ENCODE results near the gene SLC13A4.
"Not testable (repeated sequence)": the region's sequence is repeated elsewhere in the genome, so short reads cannot be mapped to it uniquely, and the experiment has no call there.

SLC13A4 gene

DNA sequence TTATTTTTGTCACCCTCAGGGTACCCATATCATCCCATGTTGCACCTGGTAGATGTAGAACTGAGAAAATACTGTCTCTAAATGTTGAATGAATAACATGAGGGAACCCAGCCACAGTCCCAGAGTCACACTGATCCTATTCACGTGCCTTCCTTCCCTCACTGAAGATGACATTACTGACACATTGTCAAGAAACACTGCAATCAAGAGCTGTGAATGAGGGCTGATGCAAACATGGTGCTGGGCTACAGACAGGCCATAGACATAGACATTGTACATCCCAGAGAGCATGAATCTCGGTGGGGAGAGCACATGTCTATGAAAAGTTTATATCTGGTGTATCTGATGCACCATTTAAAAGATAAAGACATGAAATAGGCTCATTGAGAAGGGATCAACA is 9.8 kb downstream of the SLC13A4 start:
- no peak for DNase-seq (ENCODE audit: low read depth)

DNA sequence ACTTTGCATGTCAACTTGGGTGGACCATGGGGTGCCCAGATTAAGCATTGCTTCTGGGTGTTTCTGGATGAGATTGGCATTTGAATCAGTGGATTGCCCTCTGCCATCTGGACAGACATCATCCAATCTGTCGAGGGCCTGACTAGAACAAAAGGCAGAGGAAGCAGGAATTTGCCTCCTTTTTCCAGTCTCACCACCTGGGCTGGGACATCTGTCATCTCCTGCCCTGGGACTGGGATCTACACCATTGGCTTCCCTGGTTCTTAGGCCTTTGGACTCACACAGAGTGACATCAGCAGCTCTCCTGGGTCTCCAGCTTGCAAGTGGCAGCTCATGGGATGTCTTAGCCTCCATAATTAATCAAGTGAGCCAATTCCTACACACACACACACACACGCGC is 10.3 kb downstream of the SLC13A4 start:
- no peak for DNase-seq (ENCODE audit: low read depth)

DNA sequence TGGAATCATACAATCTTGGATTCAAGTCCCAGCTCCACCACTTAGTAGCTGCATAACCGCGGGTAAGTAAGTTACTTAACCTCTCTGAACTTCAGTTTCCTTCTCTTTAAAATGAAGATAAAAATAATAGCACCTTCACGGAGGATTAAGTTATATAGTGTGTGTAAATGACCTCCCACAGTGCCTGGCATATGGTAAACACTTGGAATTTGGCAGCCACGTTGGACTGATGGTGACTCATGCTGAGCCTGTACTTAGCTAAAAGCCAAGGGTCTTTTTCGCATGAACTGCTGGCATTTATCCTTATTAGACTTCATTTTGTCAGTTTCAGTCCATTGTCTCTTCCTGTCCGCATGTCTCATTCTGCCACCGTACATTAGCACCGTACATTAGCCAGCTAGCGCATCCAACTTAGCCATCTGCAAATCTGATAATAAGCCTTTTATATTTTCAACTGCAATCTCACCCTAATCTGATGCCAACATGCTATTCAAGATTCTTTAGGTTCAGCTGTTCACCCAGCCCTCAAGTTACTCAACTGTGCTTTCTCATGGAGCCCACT is 11.2 kb downstream of the SLC13A4 start:
- no peak for DNase-seq (ENCODE audit: low read depth)

DNA sequence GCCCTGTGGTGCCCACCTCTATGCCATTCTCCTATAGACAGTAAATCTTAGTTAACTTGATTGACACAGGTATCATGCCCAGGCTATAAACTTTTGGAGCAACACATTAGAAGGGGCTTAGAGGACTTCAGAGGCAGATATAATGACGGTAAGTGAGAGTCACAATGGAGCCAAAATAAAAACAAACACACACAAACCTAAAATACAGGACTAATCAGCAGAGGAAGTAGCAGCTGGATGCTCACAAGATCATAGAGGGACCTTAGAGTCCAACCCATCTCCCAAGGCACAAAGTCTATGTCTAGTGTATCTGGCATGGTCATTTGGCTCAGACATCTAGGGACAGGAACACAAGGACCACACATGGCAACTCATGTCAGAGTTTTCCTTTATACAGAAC is 12.3 kb downstream of the SLC13A4 start:
- DNase-seq (ENCODE audit: low read depth), result no peak

DNA sequence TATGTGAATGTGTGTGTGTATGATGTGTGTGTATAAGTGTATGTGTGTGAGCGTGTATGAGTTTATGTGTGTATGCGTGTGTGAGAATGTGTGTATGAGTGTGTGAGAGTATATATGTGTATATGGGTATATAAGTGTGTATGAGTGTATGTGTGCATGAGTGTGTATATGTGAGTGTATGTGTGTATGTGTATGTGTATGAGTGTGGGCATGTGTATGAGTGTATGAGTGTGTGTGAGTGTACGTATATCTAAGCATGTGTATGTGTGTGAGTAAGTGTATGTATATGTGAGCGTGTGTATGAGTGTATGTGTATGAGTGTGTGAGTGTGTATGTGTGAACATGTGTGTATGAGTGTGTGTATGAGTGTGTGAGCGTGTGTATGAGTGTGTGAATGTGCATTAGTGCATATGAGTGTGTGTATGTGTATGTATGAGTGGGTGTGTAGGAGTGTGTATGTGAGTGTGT is 12.9 kb downstream of the SLC13A4 start:
- no peak for DNase-seq (ENCODE audit: low read depth)

DNA sequence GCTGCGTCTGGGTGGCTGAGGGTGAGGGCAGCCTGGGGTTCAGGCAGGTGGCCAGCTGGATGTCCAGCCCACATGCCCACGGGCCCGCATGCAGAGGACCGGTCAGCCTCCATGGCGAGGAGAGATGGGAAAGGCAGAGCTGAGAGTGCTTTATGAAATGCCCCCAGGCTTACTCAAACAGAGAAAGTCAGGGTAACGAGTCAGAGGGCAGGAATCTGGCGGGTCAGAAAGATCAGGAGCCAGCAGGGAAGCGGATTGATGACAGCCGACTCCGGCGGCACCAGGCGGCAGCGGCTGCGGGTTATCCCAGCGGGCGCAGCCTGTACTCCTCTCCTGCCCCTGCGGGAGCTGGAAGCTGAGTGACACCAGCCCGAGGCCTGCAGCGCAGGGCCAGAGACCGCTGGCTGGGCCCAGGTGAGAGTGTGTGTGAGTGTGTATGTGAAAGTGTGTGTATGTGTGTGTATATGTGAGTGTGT is 13.4 kb downstream of the SLC13A4 start:
- no peak for DNase-seq (ENCODE audit: low read depth)

DNA sequence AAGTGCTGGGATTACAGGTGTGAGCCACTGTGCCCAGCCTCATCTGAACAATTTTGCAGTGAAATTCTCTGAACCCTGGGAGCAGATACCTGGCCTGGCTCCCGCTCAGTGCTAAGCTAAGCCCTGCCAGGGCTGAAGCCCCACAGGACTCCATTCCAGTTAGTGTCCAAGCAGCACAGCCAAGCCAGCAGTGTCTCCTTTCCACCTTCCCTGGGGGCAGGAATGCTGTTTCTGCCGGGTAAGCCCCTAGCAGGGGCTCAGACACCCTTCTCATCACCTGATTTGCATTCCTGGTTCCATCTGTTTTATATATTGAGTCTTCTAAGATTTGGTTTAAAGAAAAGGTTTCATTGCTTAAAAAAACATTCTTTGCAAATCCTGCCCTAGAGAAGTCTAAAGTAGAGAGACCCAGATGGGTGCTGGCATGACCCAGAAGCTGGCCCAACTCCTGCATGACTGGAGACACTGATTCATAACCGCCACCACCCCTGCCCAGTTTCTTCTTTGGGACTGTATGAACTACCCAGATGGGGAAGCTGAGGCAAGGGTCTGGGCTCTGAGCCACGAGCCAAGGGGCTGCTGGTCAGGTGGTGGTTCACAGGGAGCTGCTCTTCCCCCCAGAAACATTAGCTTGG is 14.0 kb downstream of the SLC13A4 start:
- DNase-seq (ENCODE audit: low read depth), result no peak

DNA sequence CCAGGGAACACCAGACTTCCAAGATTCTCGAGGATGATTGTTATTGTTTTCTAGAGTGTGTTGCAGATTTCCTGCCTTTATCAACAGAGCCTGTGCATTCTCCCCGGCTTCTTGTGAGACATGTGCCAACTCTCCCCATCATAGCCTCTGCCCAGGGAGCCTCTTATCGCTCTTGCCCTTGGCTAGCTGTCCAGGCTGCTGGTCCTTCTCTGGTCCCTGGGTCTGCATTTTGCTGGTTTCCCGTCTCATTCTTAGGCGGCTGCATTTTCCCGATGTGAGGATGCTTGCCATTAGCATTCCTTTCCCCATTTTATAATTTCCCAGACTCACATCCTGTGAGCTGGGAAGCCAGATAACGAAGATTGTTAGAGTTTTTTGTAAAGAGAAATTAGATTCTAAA is 15.2 kb downstream of the SLC13A4 start:
- DNase-seq (ENCODE audit: low read depth), result no peak

DNA sequence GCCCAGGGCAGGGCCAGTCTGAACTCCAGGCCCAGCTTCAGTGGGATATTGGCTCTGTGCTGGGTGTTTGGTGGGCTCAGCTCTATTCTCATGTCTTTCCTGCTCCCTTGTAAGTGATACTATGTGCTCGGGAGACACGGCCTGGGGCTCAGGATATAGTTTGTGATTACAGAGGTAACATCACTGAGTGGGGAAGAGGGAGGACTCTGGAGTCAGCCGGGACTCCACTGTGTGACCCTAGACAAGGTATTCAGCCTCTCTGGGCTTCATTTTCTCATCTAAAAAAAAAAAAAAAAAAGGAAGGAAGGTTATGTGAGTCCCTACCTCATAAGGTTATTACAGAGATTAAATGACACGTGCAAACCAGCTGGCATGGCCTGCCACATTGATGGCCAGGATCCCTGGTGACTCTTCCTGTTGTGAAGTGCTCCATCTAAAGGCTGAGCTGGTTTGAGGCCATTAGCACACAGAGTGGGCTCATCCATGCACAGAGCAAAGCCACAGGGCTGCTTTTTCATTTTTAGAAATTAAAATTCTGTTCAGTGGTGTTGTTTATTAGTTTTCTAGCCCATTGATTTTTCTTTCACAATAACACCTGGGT is 15.7 kb downstream of the SLC13A4 start:
- DNase-seq (ENCODE audit: low read depth), result no peak

DNA sequence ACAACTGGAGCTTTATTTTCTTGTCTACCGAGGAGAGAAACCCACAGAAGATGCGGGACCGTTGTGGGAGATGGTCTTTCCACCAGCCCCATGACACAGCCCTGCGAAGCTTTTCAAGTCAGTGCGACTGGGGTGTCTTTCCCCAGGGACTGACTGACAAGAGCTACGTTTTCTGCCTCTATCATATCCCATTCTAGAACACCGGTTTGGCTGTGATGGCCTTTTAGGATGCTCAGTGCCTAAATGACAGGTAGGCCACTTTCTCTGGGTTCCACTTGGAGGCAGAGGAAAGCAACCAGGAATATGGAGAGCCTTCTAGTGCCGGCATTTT is 16.9 kb downstream of the SLC13A4 start:
- no peak for DNase-seq (ENCODE audit: low read depth)

DNA sequence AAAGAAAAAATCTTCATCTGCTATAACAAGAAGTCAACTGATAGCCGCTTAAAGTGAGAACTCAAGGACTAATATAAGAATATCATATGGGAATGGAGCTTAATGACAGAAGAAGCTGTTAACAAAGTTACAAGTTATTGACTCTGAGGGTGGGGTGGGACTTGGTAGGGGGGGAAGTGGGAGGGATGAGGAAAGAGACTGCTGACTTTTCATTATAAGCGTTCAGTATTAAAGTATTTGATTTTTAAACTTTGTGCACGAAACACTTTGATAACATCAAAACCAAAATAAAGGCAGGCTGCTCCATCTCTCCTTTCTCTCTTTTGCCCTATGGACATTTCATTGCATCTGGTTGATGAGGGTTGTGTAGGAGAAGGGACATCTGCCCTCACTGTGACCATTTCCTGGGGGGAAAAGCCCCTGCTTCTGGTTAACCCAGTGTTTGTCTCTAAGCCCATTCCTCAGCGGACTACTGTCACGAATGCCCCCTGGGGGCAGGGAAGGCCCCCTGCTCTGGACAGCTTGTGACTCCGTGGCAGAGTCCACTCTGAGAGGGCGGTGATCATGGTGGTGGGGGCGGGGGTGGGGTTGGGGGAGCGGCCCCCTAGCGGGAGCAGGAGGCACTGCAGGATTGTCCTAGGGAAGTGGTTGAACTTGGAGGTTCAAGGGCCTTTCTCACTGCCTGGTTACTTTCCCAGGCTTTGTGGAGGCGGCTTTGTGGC is 17.4 kb downstream of the SLC13A4 start:
- DNase-seq (ENCODE audit: low read depth), result no peak

DNA sequence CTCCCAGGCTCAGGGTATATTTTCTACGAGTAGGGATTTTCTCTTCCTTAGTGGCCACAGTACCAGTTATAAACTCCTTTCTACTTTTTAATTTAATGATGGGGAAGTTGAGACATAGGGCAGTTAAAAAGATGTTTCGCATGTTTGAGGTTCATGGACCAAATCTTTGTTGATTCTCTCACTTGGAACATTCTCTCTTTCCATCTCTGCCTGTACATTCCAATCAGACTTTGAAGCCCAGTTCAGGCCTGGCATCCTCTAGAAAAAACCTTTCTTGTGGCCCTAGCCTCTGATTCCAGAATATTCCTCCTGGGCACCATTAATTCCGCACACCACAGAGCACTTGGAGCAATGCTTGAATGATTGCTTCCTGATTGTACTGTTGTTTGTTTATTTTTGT is 18.5 kb downstream of the SLC13A4 start:
- DNase-seq (ENCODE audit: low read depth), result no peak

DNA sequence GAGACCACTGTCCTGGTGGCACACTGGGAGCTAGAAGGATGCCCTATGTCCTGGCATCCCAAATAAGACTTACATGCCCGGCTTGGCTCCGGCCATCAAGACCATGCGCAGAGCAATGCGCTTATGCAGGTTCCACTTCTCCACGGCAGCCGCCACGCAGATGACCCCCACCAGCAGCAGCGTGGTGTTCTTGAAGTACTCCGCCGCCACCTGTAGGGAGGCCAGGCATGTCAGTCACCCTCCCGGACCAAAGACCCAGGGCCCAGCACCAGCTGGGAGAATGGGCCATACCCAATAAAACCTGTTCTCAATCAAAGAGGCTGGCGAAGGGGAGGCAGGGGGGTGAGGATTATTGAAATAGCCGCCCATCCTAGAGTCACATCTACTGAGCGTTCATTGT is 19.9 kb downstream of the SLC13A4 start:
- DNase-seq (ENCODE audit: low read depth), result no peak

DNA sequence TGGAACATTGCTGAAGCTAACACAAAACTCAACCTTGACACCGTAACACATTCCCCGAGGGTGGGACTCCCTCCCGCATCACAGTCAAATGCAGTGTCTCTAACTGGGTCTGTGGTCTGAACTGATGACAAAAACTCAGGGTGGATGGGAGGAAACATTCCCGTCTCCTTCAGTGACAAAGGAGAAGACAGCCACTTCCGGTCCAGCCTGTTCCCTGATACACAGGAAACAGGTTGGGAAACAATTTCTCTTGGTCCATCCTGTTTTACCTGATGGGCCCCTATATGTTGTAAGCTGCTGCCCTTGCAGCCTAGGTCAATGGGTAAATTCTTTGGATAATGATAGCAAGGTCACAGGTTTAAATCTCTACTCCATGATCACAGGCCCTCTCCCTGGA is 20.4 kb downstream of the SLC13A4 start:
- DNase-seq (ENCODE audit: low read depth), result no peak

DNA sequence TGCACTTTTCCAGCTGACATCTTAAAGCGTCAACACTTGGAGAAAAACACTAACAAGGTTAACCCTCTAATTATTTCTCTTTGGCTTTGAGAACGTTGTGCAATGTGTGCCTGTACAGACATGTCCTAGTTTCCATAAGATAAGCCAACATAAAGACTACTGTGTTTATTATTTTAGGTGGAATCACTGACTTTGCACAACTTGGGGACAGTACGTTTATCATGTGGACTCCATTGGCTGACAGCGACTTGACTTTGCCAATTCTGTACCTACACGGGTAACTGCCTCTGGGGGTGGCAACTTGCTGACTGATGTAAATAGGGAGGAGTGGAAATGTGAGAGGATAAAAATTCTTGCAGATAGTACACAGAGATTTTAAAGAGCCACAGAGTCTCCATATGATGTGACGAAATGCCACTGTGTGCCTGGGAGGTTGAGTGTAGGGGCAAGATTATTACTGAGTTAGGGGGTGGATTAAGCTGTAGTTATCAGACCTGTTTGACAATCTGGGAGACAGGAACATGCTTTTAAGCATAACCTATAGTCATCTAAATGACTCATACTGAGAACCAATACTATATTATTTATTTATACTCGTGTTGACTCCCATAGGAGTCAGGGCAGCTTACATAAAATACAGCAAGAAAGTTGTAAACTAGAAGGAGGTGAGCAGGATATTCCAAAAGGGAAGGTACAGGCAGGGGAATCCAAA is 21.0 kb downstream of the SLC13A4 start:
- DNase-seq (ENCODE audit: low read depth), result no peak

DNA sequence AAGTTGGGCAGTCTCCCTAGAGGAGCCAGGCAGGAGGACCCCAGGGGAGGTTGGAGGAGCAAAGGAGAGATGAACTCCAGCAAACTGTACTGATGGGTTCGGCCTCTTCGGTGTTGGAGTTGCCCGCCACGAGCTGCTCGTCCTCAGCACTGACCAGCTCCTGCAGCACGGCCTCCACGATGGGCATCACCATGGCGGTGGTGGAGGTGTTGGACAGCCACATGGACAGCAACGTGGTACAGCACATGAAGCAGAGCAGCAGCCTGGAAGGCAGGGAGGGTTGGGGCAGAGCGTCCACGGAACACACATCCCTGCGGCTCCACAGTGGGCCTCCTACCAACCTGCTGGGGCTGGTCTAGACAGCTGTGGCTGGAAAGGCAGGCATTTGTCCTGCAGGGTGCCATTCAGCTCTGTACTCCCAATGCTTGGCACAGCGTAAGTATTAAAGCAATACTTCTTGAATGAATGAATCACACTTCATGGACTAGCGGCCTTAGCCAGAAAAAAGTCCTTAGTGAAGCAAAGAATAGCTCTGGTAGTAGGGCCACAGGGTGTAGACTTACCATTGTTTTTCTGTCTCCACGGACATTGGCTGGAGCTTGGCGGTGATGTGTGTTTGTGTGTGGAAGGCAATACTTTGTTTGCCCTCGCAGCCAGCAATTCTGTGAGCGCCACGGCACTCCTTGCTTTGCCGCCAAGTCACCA is 21.8 kb downstream of the SLC13A4 start:
- no peak for DNase-seq (ENCODE audit: low read depth)

DNA sequence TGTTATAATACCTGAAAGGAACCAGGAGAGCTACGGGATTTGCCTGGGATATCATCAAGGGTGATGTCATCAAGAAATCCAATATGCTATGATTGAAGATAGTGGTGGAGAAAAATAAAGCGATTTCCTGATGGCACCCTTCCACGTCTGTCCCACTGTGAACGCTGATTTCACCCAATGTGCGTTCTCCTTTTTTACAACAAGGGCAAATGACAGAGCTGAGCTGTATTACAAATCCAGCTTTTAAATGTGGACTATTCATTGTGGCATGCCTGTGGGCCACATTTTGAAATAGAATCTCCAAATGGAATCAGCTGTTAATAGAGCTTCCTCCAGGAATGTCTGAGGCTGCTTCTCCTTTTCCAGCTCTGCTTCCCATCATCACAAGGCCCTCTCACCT is 23.3 kb downstream of the SLC13A4 start:
- DNase-seq (ENCODE audit: low read depth), result no peak

DNA sequence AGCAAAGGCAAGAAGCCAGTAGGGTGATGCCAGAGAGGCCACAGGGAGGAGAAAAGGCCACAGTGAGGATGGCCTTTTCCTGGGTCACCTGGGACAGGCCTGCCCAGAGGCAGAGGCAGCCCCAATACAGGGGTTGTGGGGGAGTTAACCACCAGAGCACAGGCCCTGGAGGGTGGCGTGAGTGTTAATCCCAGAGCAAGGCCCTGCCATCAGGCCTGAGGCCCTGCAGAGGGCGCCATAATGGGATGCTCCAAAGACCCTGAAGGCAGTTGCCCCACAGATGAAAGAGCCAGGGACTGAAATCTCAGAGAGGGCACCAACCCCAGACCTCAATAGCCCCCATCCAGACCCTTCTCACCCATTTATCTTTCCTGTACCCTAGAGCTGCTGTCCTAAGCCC is 23.9 kb downstream of the SLC13A4 start:
- no peak for DNase-seq (ENCODE audit: low read depth)

DNA sequence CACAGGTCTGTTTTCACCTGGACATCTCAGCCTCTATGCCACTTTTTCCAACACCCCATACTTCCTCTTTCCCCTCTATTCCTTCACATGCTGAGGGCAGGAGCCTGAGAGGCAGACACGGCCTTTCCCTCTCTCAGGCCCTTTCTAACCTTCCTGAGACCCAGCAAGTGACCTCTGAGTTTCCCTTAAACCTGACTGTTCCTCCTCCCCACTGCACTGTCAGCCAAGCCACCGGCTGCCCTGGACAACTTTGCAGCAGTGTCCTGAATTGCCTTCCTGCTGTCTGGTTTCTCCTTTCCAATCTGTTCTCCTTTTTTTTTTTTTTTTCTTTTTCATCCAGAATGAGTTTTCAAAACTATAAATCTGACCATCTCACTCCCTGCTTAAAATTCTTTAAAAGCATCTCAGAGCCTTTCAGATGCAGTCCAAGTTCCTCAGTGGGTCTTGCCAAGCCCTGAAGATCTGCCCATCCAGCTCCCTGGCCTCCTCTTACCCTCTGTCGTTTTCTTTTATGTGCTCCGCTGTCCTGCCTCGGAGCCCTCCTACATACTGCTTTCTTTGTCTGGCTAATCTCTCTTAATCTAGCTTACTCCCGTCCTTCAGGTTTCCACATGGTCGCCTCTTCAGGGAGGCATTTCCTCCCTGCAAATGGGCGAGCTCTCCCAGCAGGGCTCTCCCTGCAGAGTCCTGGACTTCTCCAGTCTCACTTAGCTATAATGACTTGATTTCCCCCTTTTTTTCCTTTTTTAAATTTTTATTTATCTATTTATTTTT is 30.5 kb downstream of the SLC13A4 start:
- DNase-seq (ENCODE audit: low read depth), result no peak

DNA sequence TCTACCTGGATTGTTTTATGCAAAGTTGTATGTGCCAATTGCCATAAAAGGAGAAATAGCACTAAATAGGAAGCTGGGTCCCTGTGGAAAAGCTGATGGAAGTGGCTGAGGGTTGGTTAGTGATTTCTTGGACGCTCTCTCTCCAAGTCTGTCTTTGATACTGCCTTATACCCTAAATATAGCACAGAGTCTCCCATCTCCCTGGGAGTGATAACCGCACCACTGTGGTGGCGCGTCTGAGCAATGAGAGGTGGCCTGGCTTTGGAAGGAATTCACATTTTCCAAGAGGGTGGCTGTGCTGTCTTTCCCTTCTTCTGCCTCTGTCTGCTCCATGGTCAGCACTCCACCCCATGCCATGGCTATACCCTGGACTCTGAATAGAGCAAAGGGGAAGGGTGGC is 34.4 kb downstream of the SLC13A4 start:
- no peak for DNase-seq (ENCODE audit: low read depth)

DNA sequence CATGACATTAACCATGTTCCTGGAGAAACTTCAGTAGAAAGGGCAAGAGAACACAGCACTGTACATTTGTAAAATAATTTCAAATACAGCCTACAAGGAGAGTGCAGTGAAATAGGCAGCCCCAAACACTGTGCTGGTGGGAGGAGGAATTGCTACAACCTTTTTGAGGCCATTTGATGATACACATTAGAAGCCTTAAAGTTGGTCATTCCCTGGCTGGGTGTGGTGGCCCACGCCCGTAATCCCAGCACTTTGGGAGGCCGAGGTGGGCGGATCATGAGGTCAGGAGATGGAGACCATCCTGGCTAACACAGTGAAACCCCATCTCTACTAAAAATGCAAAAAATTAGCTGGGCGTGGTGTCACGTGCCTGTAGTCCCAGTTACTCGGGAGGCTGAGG is 35.4 kb downstream of the SLC13A4 start:
- not testable (repeated sequence) for DNase-seq (ENCODE audit: low read depth)

Measured in activated T-cell treated with anti-CD3 and anti-CD28 coated beads for 1 hour (primary cell).